WERI-Rb-1 (cell line): ENCODE results near the gene CDK18.

ENCODE experiments used
- DNase-seq: peaks from one replicate; pipeline ENCODE4 v3.0.0-alpha.2; 2020
- H3K27ac ChIP-seq: fragments of 250-450 bp; sonication (Bioruptor Pico); 2 replicates; pipeline ENCODE4 v1.5.1; 2020; ENCODE audit warnings: mild to moderate bottlenecking, moderate library complexity
- H3K27me3 ChIP-seq: fragments of 250-450 bp; sonication (Bioruptor Pico); 2 replicates; pipeline ENCODE4 v1.5.1; 2021; ENCODE audit warnings: mild to moderate bottlenecking, low read depth, moderate library complexity; ENCODE audit not compliant: insufficient read depth, severe bottlenecking
- H3K36me3 ChIP-seq: fragments of 250-450 bp; sonication (Bioruptor Pico); 2 replicates; pipeline ENCODE4 v1.5.1; 2020; ENCODE audit warnings: mild to moderate bottlenecking, moderate library complexity
- H3K4me3 ChIP-seq: 2 replicates; pipeline ENCODE4 v1.5.1; 2011; ENCODE audit warnings: low read depth, mild to moderate bottlenecking, control low read depth, low read length
- H3K9me3 ChIP-seq: fragments of 250-450 bp; sonication (Bioruptor Pico); 2 replicates; pipeline ENCODE4 v1.5.1; 2021; ENCODE audit warnings: mild to moderate bottlenecking, moderate library complexity; ENCODE audit not compliant: severe bottlenecking
- TF ChIP-seq, protein P1 (sequence below): IDR thresholded peaks from 2 replicates; pipeline ENCODE4 v1.5.1; 2011; ENCODE audit warnings: low read depth, mild to moderate bottlenecking, control low read depth, inconsistent platforms, low read length

CDK18 gene

GRCh38 chr1:205458777-205459566 lies 45.5 kb upstream of the CDK18 start:
- Histone ChIP-seq H3K4me3 (no peak overlapping the region), H3K9me3 (no peaks in the 10 kb centered on the region), H3K36me3 (no peaks in the 10 kb centered on the region), H3K27me3 (peaks cover 76% of the 10 kb centered on the region), H3K27ac (no peak overlapping the region)
- TF ChIP-seq, protein P1, sequence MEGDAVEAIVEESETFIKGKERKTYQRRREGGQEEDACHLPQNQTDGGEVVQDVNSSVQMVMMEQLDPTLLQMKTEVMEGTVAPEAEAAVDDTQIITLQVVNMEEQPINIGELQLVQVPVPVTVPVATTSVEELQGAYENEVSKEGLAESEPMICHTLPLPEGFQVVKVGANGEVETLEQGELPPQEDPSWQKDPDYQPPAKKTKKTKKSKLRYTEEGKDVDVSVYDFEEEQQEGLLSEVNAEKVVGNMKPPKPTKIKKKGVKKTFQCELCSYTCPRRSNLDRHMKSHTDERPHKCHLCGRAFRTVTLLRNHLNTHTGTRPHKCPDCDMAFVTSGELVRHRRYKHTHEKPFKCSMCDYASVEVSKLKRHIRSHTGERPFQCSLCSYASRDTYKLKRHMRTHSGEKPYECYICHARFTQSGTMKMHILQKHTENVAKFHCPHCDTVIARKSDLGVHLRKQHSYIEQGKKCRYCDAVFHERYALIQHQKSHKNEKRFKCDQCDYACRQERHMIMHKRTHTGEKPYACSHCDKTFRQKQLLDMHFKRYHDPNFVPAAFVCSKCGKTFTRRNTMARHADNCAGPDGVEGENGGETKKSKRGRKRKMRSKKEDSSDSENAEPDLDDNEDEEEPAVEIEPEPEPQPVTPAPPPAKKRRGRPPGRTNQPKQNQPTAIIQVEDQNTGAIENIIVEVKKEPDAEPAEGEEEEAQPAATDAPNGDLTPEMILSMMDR = no peak
- DNase-seq = peak; percentile 43

GRCh38 chr1:205465392-205465791 lies 39.1 kb upstream of the CDK18 start:
- Histone ChIP-seq H3K9me3 (no peaks in the 10 kb centered on the region), H3K27ac (no peak overlapping the region), H3K27me3 (peaks cover 53% of the 10 kb centered on the region), H3K4me3 (no peak overlapping the region), H3K36me3 (no peaks in the 10 kb centered on the region)
- DNase-seq = no peak
- TF ChIP-seq, protein P1 = no peak

- no peak for DNase-seq
- Histone ChIP-seq H3K27ac (no peak overlapping the region), H3K36me3 (no peaks in the 10 kb centered on the region), H3K4me3 (no peak overlapping the region), H3K9me3 (no peaks in the 10 kb centered on the region), H3K27me3 (peaks cover 44% of the 10 kb centered on the region)
- TF ChIP-seq, protein P1 = no peak
Observed at GRCh38 chr1:205466595-205467220, 37.8 kb upstream of the CDK18 start.

GRCh38 chr1:205470131-205470530 lies 34.3 kb upstream of the CDK18 start:
- no peak for DNase-seq

GRCh38 chr1:205472737-205473441 lies 31.6 kb upstream of the CDK18 start:
- TF ChIP-seq, protein P1 = no peak
- Histone ChIP-seq H3K9me3 (peaks cover 17% of the 10 kb centered on the region), H3K27ac (no peak overlapping the region), H3K36me3 (no peaks in the 10 kb centered on the region), H3K27me3 (peaks cover 16% of the 10 kb centered on the region), H3K4me3 (no peak overlapping the region)
- peak; percentile 78 for DNase-seq

More at GRCh38 chr1:205470131-205470530, 34.3 kb upstream of the CDK18 start:
- Histone ChIP-seq H3K9me3 (peaks cover 7% of the 10 kb centered on the region), H3K4me3 (no peak overlapping the region), H3K27ac (no peak overlapping the region), H3K27me3 (peaks cover 33% of the 10 kb centered on the region), H3K36me3 (no peaks in the 10 kb centered on the region)
- TF ChIP-seq, protein P1 = no peak
